T-helper 9 cell (primary cell): ENCODE data around the gene AGA.

Source experiments
- DNase-seq: peaks from one replicate; pipeline ENCODE4 v3.0.0-alpha.2; 2020

The AGA gene

DNA sequence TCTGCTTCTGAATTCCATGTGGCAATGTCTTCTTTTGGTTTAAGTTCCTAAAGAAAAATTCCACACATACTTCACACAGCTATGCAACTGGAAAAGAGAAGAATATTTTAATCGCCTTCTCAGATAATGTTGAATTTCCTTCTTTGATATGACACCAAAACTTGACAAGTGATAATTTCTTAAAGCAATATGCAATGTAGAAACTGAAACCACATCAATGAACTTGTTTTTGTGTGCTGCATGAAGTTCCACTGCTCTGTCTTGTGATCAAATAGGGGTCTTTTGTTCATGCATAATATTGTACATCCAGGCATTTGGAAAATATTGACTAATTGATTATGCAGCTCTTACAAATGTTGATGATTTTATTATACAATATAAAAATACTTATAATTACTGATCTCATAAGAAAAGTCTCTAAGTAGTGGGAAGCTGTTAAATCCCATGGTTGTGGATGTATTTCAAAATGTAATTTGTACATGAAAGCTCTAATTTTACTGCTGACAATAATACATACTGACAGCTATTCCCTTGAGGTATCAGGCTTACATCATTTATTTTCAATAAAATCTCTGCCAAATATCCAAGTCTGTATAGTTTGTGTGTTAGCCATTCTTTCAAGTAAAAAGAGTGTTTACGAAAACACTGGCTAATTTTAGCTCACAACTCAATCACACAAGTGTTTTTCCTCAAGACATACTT lies 56.5 kb downstream of the AGA start:
- no peak for DNase-seq

DNA sequence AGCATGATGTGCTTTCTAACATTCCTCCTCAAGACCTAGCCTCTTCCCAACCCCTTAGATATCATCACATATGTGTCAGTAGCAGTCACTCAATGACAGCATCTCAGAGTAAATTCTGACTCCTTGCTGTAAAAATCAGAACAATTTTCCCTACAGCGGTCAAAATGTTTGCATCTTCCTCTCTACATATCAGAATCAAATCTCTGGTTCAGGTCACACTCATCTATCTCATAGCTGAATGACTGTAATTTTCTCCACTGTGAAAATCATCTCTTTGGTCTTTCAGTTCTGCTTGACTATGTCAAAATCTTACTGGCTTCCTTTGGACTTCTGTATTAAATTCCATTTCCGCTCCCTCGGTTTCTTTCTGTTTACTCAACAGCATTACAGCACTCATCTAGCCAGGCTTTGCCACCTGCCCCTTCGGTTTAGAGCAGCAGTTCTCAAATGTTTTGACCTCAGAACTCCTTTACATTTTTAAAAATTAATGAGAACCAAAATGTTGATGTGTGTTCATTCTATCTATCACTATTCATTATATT lies 57.3 kb downstream of the AGA start:
- no peak for DNase-seq

DNA sequence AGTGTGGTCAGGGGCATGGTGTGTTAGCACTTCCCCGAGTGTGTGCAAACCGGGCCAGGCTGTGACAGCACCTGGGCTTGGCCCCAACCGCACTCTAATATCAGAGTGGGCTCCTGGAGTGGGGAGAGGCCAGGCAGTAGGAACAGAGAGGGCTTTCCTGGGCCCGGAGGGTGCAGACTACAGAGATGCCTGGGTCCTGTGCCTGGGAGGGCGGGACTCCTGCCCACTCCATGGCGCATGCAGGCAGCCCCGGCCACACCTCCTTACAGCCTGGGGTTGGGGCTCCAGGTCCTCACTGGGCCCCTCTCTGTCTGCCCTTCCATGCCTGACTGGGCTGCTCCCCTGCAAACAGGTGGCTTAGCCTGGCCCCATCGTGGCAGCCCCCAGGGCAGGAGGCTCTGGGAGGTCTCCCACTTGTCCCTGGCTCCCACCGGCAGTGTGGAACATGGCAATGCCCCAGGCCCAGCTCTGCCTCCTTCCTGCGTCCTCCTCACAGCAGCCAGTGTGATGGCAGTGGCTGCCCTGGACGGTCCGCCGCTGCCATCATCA lies 60.4 kb downstream of the AGA start:
- no peak for DNase-seq
